SJSA1 (cell line): ENCODE results near the gene KCNS3. TPM values are rescaled to one million over a fixed set of nuclear protein-coding genes. Genes with fewer than 3 reads are reported as not detected.

Source experiments
- DNase-seq, 2 experiments: peaks; one replicate each; pipeline ENCODE4 v3.0.0-alpha.2; 2015 to 2020; ENCODE audit warnings: low spot score in 2 of 2, low read depth in 1 of 2
- H3K27ac ChIP-seq: fragments of 250-450 bp; sonication (Bioruptor Pico); 2 replicates; pipeline ENCODE4 v1.5.1; 2020; ENCODE audit warnings: mild to moderate bottlenecking, moderate library complexity
- H3K27me3 ChIP-seq: fragments of 250-450 bp; sonication (Bioruptor Pico); replicated peaks from 2 replicates; pipeline ENCODE4 v1.5.1; 2020; ENCODE audit warnings: mild to moderate bottlenecking, moderate library complexity
- H3K36me3 ChIP-seq: fragments of 250-450 bp; sonication (Bioruptor Pico); 2 replicates; pipeline ENCODE4 v1.5.1; 2020; ENCODE audit warnings: mild to moderate bottlenecking
- H3K4me1 ChIP-seq: fragments of 250-450 bp; sonication (Bioruptor Pico); replicated peaks from 2 replicates; pipeline ENCODE4 v1.6.1; 2021; ENCODE audit warnings: mild to moderate bottlenecking
- H3K4me3 ChIP-seq: fragments of 250-450 bp; sonication (Bioruptor Pico); 2 replicates; pipeline ENCODE4 v1.5.1; 2020; ENCODE audit warnings: mild to moderate bottlenecking
- H3K9me3 ChIP-seq: fragments of 250-450 bp; sonication (Bioruptor Pico); replicated peaks from 2 replicates; pipeline ENCODE4 v1.5.1; 2020; ENCODE audit warnings: mild to moderate bottlenecking
- total RNA-seq: library from RNA; depleted of rRNA; stranded (reverse); fragments of >200 nt; shearing (Covaris generic); gene quantifications from 2 replicates; pipeline ENCODE4 v1.2.3, GENCODE V29; 2014

Gene KCNS3
- total RNA-seq, 1 experiment from 2014 or later = 35.6 TPM

DNA sequence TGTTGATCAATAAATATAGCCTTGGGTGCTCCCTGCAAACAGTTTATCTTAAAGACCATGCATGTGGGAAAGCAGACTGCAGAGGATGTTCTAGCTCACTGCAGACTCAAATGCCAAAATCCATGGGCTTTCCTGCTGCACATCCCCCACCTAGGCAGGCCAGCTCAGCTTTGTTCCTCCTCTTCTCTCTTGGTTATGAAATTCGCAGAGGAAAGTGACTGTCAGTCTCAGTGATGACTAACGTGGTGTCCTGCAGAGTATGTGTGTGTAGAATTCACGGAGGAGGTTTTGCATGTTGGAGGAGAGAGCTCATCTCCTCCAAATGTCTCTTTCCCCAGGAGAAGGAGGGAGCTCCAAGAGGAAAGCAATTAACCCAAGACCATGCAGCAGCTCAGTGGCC lies 21.4 kb upstream of the KCNS3 start:
- Histone ChIP-seq H3K27ac (no peak overlapping the region), H3K27me3 (no peaks in the 10 kb centered on the region), H3K36me3 (no peaks in the 10 kb centered on the region), H3K4me3 (no peak overlapping the region), H3K4me1 (no peaks in the 10 kb centered on the region), H3K9me3 (no peaks in the 10 kb centered on the region)
- no peak for DNase-seq

DNA sequence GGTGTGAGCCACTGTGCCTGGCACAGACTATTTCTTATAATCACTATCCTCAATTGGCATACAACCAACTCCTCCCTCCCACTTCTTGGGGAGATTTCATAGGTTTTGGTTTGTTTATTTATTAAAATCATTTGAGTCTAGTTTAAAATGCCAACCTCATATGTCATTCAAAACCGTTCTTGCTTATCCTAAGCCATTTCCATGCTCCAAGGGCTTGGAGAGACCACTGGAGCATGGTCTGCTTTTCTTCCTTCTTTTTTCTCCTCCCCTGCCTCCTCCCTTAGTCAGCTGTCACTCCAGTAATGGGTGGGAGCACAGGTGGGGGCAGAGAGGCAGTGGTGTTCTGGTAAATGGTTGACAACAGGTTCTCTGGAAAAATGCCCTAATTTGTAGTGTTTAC lies 20.4 kb upstream of the KCNS3 start:
- Histone ChIP-seq H3K36me3 (no peaks in the 10 kb centered on the region), H3K27me3 (no peaks in the 10 kb centered on the region), H3K27ac (no peak overlapping the region), H3K9me3 (no peaks in the 10 kb centered on the region), H3K4me3 (no peak overlapping the region), H3K4me1 (no peaks in the 10 kb centered on the region)
- no peak for DNase-seq

DNA sequence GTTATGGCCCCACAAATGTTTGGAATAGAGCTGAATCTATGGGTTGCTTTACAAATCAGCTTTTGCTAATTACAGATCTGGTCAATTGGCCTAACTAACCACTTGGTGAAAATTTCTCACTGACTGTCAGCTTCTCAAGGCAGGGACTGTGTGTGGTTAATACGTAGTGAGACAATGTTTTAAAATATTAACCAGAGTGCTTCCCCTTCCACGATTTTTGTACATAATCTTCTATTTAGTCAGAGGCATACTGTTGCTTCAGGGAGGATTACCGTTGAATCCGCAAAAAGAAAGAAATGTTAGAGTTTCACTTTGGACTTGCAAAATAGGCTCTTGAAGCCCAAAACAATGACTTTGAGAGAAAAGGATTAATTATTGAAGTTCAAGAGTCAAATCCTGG lies 14.9 kb upstream of the KCNS3 start:
- H3K36me3 ChIP-seq = no peaks in the 10 kb centered on the region
- no peaks in the 10 kb centered on the region for H3K4me1 ChIP-seq
- H3K27me3 ChIP-seq = no peaks in the 10 kb centered on the region
- H3K27ac ChIP-seq = no peak overlapping the region
- no peak for DNase-seq
- no peaks in the 10 kb centered on the region for H3K9me3 ChIP-seq
- no peak overlapping the region for H3K4me3 ChIP-seq

DNA sequence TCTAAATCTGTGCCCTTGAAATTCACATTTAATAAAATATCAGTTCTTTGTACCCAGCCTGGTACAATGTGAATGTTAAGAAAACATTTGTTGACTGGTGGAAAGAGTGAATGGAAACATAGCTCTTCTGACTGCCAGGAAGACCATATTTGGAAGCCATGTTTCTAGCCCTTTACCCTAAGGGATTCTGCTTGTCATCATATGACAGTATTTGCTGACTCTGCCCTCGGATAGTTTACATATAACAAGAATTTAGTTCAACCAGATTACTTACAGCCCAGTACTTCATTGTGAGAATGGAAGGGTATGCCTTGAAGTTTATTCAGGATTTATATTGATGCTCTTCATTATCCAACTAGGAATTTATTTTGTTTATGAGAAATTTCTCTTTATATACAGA lies 13.8 kb upstream of the KCNS3 start:
- no peak for DNase-seq
- no peak overlapping the region for H3K4me3 ChIP-seq
- H3K27me3 ChIP-seq = no peaks in the 10 kb centered on the region
- no peaks in the 10 kb centered on the region for H3K9me3 ChIP-seq
- H3K4me1 ChIP-seq = no peaks in the 10 kb centered on the region
- H3K36me3 ChIP-seq = no peaks in the 10 kb centered on the region
- H3K27ac ChIP-seq = no peak overlapping the region

DNA sequence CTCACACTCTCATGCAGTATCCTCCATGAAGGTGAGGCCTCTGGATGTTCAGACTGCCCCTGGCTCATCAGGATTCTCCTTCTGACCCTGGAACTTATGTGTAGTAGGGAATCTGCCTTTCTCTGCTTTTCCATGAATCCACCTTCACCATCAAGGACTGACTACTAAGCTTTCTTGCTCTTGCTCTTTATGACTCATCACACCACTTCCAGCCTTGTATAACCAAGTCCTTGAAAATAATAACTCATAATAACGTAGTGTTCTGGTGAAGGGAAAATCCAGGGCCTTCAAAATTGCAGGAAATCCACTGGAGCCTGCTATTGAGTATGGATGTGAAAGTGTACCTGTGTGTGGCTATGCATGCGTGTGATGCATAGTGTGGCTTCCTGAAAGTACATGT lies 11.3 kb upstream of the KCNS3 start:
- H3K9me3 ChIP-seq = no peaks in the 10 kb centered on the region
- H3K4me1 ChIP-seq = no peaks in the 10 kb centered on the region
- H3K36me3 ChIP-seq = no peaks in the 10 kb centered on the region
- no peak overlapping the region for H3K27ac ChIP-seq
- H3K4me3 ChIP-seq = no peak overlapping the region
- no peak for DNase-seq
- H3K27me3 ChIP-seq = no peaks in the 10 kb centered on the region

DNA sequence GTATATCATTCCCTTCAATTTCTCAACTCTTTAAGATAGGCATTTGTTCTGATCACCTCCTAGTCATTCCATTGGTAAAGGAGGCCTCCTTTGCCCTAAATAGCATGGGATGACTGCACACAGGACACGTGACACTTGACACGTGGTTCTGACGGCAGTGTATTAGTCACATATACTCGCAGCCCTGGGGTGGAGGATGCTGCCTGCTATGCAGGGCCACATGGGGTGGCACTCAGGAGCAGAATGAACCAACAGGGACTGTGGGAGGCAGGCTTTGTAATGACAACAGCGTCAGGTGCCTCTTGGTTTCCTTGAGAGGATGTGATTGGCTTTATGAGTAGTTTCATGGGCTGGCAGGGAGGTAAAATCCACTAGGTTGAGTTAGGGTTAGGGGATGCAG lies 9.3 kb upstream of the KCNS3 start:
- no peak for DNase-seq
- no peaks in the 10 kb centered on the region for H3K27me3 ChIP-seq
- H3K36me3 ChIP-seq = no peaks in the 10 kb centered on the region
- no peaks in the 10 kb centered on the region for H3K4me1 ChIP-seq
- H3K9me3 ChIP-seq = no peaks in the 10 kb centered on the region
- H3K4me3 ChIP-seq = no peak overlapping the region
- no peak overlapping the region for H3K27ac ChIP-seq

DNA sequence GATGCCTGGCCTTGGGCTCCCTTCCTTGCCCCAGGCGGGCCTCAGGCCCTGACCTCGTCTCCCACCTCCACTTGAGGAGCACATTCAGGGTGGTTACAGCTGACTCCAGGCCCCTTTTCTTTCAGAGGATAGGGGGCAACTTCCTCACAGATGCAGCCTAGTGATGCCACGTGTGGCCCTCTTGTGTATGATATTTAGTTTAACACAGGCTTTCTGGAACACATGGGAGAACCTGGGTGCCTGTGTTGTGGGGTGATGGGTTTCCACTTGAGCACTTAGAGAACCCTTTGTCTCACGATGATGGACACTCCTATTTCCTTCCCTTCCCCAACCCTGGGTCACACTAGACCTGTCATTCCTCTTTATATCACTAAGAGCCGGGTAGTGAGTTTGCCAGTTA lies 6.8 kb upstream of the KCNS3 start:
- Histone ChIP-seq H3K4me1 (no peaks in the 10 kb centered on the region), H3K27me3 (no peaks in the 10 kb centered on the region), H3K9me3 (no peaks in the 10 kb centered on the region), H3K27ac (no peak overlapping the region), H3K36me3 (no peaks in the 10 kb centered on the region), H3K4me3 (no peak overlapping the region)
- no peak for DNase-seq

DNA sequence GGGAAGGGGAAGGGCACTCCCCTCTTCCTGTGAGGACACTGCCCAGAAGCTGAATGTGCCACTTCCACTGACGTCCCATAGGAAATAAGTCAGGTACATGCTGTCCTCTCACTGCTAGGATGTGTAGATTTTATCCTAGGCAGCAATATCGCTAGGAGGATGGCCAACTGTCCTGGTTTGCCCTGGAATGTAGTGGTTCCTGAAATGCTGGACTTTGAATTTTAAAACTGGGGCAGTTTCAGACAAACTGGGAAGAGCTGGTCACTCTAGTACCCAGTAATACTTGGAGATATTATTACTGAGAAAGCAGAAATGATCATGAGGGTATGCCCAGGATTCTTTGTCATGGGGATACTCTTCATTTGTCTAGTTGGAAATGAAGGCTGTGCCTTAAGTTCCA lies 5.4 kb upstream of the KCNS3 start:
- no peak overlapping the region for H3K4me3 ChIP-seq
- 0 out of 2 replicates have a peak, but pooled peaks cover under 1% of the 10 kb centered on the region for H3K9me3 ChIP-seq
- H3K4me1 ChIP-seq = peaks cover 3% of the 10 kb centered on the region
- no peaks in the 10 kb centered on the region for H3K27me3 ChIP-seq
- H3K36me3 ChIP-seq = no peaks in the 10 kb centered on the region
- no peak overlapping the region for H3K27ac ChIP-seq
- DNase-seq = no peak

DNA sequence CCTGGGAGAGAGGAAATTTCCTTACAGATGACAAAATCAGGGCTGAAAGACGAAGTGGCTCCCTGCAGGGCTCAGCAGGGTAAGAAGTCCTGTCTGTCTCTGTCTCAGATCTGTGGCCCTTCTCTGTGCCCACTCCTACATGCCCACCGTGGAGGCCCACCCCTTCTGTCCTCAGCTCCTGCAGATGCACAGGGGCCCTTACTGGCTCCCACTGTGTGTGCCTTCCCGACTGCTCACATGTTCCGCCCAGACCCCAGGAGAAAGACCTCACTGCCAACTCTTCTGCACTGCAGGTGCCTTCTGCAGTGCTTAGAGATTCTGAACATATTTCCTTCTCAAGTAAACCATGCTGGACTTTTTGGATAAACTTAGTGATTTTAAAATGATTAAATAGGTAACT lies 1.9 kb upstream of the KCNS3 start:
- Histone ChIP-seq H3K4me1 (peaks cover 19% of the 10 kb centered on the region), H3K36me3 (no peaks in the 10 kb centered on the region), H3K27ac (no peak overlapping the region), H3K9me3 (peaks cover 3% of the 10 kb centered on the region; the same call in 1 of the 2 replicates), H3K4me3 (no peak overlapping the region), H3K27me3 (no peaks in the 10 kb centered on the region)
- DNase-seq = no peak

DNA sequence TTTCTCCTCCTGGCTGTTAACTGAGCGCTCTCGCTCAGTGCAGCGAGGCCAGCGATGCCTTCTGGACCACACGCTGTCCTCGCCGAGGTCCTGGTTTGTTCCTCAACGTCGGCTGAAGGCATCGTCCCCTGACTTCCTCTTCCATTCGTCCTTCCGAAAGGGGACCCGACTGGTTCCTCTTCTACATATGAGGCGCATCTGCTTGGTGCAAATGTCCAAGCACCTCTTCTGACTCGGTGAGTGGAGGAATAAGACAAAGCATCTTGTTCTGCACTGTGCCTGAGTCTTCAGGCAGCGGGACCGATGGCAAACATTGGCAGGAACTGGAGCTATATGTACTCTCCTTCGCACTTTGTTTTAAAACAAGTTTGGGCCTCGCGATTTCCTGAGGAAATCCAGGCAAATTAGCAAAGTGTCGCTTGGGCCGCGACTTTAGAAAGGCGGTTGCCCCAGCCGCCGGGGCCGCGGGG lies 621 bp upstream of the KCNS3 start:
- H3K9me3 ChIP-seq = peaks cover 3% of the 10 kb centered on the region; the same call in 1 of the 2 replicates
- DNase-seq = no peak
- no peak overlapping the region for H3K27ac ChIP-seq

DNA sequence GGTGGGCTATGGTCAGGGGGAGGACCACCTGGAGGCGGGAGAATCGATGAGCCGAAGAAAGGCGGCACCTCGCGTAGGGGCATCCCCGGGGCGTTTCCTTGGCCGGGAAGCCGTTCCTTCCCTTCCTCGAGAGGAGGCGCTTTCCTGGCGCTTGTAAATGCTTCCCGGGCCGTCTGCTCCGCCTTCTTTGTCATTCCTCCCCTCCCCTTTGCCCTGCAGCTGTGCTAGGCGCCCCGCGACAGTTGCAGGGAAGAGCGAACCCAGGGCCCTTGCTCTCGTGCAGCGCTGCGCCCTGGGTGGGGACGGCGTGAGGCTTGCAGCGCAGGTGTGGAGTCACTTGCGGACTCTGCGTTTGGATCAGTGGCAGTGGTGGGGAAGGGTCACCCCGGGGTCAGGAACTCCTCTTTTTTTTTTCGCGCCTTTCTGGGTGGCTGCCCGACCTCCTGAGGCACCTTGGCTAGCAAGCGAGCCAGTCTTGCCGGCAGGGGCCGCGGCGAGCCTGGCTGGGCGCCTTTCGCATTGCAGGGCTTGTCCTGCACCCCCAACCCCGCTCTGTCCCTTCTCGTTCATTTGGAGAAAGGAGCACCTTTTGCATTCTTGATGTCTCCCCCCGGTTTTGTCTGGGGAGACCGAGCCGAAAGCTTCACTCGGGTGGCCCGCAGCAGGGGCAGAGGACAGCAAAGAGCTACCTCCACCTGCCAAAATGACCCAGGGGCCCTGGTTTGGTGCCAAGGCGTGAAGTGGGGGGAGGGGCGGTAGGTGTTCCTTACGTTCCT lies 858 bp downstream of the KCNS3 start:
- H3K36me3 ChIP-seq = no peaks in the 10 kb centered on the region
- peaks cover 19% of the 10 kb centered on the region for H3K4me1 ChIP-seq
- no peak overlapping the region for H3K27ac ChIP-seq
- no peaks in the 10 kb centered on the region for H3K27me3 ChIP-seq
- peak overlapping the region; percentile 80 for H3K4me3 ChIP-seq
- DNase-seq = peak; percentile 80 to 82
- peaks cover 3% of the 10 kb centered on the region; the same call in 1 of the 2 replicates for H3K9me3 ChIP-seq

More for the DNA sequence above, 621 bp upstream of the KCNS3 start:
- Histone ChIP-seq H3K4me1 (peaks cover 19% of the 10 kb centered on the region), H3K36me3 (no peaks in the 10 kb centered on the region), H3K4me3 (peak overlapping the region; percentile 80), H3K27me3 (no peaks in the 10 kb centered on the region)

DNA sequence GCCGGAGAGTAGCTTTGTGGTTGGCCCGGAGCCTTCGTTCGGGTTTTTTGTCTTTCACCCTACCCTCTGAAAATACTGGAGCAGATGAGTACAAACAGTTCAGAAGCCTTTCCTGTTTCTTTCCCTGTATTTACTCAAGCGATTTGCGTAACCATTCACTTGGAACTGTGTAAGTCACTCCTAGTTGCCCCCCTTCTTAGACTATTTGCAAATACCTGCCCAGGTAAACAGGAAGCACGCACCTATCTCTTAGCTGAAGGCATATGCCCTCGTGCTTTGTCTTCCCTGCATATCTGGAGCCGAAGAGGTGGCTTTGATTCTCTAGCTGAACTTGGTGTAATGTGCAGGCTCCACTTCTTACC lies 1.4 kb downstream of the KCNS3 start:
- DNase-seq = no peak
- peak overlapping the region; percentile 80; the same call in 1 of the 2 replicates for H3K4me3 ChIP-seq
- H3K27me3 ChIP-seq = no peaks in the 10 kb centered on the region
- peaks cover 3% of the 10 kb centered on the region; the same call in 1 of the 2 replicates for H3K9me3 ChIP-seq
- H3K36me3 ChIP-seq = no peaks in the 10 kb centered on the region
- H3K4me1 ChIP-seq = peaks cover 19% of the 10 kb centered on the region
- no peak overlapping the region for H3K27ac ChIP-seq

DNA sequence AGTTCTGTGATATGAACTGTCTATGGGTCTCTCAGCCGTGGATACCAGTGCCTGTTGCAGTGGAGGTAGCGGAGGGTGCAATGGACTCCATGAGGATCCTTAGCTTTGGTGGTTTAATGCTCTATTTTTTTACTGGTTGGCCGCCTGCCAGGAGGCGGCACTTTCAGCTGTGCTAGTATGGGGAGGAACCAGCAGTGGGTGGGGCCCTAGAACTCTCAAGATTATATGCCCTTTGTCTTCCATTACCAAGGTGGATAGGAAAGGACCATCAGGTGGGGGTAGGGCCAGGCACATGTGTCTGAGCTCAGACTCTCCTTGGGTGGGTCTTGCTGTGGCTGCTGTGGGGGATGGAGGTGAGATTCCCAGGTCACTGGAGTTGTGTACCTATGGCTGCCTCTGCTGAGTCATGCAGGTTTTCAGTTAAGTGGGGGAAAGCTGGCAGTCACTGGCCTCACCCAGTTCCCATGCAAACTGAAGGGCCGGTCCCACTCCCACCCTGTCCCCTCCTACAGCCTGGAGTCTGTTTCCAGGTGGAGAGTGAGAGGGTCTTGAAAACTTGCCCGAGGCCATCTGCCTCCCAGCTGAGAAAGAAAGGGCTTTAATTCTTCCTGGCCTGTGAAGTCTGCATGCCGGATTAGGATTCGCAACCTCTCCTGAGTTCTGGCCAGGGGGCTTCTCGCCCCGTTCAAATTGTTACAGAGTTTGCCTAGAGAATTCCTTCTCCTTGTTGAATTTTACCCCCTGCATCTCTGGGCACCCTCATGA lies 14.5 kb downstream of the KCNS3 start:
- no peak overlapping the region for H3K27ac ChIP-seq
- H3K9me3 ChIP-seq = no peaks in the 10 kb centered on the region
- H3K4me3 ChIP-seq = no peak overlapping the region
- no peaks in the 10 kb centered on the region for H3K4me1 ChIP-seq
- H3K36me3 ChIP-seq = no peaks in the 10 kb centered on the region
- H3K27me3 ChIP-seq = no peaks in the 10 kb centered on the region
- no peak for DNase-seq

DNA sequence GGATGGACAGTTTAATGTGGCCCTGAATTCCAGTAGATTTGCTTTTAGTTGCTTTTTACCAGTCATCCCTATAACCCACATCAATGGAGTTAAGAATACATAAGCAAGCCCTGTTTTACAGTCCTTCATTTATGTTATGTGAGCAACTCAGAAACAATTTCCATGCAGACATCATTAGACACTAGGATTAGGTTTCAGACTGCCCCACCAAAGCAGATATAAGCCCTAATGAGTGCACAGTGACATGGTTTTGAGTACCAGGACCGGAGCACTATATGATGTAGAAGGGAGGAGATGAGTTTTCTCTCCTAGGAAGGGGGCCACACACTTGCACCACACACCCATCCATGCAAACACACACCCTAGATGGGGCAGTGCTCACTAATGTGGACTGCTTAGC lies 15.5 kb downstream of the KCNS3 start:
- Histone ChIP-seq H3K36me3 (no peaks in the 10 kb centered on the region), H3K27ac (no peak overlapping the region), H3K9me3 (no peaks in the 10 kb centered on the region), H3K4me1 (no peaks in the 10 kb centered on the region), H3K27me3 (no peaks in the 10 kb centered on the region), H3K4me3 (no peak overlapping the region)
- DNase-seq = no peak
